SK-MEL-5 (cell line): Measurements from ENCODE around the gene AJAP1. TPM values are rescaled to one million over a fixed set of nuclear protein-coding genes. Genes with fewer than 3 reads are reported as not detected.
A peak's percentile ranks its signal among the peaks of the same experiment; 100 is the strongest.
"Not testable (repeated sequence)": the region's sequence is repeated elsewhere in the genome, so short reads cannot be mapped to it uniquely, and the experiment has no call there.

ENCODE experiments used
- DNase-seq: peaks from one replicate; pipeline ENCODE4 v3.0.0-alpha.2; 2016; ENCODE audit warnings: low read depth, low spot score
- in situ Hi-C: cut with HindIII; loops from 2 replicates; pipeline ENCODE4 v1.10.0; 2016; ENCODE audit warnings: low sequenced_read_pairs, high pct_unique_total_duplicates, low pct_unique_long_range_greater_than_20kb
- total RNA-seq: library from RNA; depleted of rRNA; stranded (reverse); fragments of >200 nt; shearing (Covaris generic); gene quantifications from 2 replicates; pipeline ENCODE4 v1.2.3, GENCODE V29; 2014

The AJAP1 gene
- total RNA-seq, 1 experiment from 2014 or later = not detected

DNA sequence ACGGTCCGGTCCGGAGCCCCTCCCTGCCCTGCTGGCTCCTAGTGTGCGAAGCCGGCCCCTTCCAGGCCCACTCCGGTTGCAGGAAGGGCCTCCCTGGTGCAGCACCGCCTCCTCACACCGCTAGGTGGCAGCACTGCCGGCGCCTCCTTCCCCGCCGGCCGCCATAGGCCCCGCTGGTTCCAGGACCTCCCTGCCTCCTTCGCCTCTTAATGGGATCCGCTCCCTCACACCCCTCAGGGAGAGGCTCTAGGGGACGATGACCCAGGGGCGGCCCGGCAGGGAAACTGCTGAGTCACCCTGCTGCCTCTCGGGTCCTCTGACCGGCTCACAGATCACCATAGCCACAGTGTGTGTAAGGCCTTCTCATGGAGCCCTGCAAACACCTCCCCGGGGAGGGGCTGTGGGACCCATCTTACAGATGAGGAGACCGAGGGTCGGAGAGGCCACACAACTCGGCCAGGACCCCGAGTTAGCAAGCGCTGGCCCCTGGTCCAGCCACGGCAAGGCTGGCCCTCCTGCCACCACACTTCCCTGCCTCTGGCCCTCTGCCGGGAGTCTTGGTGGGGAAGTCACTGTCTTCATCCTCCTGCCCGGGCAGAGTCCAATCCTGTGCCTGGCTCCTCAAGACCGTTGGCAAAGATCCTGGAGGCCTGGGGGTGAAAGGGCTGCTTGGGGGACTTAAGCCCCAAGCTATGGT, 1.6 kb upstream of the AJAP1 start:
- DNase-seq = peak; percentile 48
- in situ Hi-C loops = no loop called here

- DNase-seq = no peak
- in situ Hi-C loops = no loop called here
Observed at GRCh38 chr1:4653328-4653660, 1.1 kb upstream of the AJAP1 start.

DNA sequence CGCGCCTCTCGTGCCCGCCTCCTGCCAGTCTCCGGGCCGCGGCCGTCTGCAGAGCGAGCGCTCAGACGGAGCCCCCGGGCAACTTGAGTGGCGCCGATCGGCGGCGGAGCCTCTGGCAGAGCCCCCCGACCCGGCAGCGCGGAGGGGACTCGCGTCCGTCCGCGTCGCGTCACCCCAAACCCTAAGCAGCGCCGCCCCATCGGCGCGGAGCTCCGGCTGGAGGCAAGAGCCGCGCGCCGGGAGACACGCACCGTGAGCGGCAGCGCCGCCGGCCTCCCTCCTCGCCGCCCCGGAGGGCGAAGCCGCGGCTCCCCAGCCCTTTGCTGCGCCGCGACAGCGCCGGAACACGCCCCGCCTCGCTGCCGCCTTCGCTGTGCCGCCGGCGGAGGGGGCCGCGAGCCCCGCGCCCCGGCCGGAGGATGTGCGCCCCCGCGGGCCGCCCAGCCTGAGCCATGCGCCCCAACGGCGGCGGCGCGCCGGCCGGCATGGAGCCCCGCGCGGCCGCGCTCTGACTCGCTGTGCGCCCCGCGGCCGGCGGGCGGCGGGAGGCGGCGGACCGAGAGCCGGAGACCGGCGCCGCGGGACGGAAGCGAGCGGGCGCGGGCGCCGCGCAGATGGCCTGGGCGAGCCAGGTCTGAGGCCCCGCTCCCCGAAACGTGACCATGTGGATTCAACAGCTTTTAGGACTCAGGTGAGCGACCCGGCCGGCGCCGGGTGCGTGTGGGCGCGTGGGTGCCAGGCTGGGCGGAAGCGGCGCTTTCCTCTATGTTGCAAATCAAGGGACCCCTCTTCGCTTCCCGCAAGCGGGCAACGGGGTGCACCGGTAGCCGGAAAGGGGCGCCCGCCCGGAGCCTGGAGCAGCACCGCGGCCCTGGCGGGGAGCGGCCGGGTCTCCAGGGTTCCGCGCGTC, 610 bp downstream of the AJAP1 start:
- in situ Hi-C loops = no loop called here
- DNase-seq = no peak

- in situ Hi-C loops = no loop called here
- DNase-seq = peak; percentile 55
Observed at GRCh38 chr1:4655674-4656532, 1.5 kb downstream of the AJAP1 start.

- in situ Hi-C loops = no loop called here
- no peak for DNase-seq
Observed at GRCh38 chr1:4656533-4657140, 2.2 kb downstream of the AJAP1 start.

GRCh38 chr1:4657244-4657789, 2.9 kb downstream of the AJAP1 start:
- in situ Hi-C loops = no loop called here
- no peak for DNase-seq

- no peak for DNase-seq
- in situ Hi-C loops = no loop called here
Observed at GRCh38 chr1:4657960-4658541, 3.6 kb downstream of the AJAP1 start.

DNA sequence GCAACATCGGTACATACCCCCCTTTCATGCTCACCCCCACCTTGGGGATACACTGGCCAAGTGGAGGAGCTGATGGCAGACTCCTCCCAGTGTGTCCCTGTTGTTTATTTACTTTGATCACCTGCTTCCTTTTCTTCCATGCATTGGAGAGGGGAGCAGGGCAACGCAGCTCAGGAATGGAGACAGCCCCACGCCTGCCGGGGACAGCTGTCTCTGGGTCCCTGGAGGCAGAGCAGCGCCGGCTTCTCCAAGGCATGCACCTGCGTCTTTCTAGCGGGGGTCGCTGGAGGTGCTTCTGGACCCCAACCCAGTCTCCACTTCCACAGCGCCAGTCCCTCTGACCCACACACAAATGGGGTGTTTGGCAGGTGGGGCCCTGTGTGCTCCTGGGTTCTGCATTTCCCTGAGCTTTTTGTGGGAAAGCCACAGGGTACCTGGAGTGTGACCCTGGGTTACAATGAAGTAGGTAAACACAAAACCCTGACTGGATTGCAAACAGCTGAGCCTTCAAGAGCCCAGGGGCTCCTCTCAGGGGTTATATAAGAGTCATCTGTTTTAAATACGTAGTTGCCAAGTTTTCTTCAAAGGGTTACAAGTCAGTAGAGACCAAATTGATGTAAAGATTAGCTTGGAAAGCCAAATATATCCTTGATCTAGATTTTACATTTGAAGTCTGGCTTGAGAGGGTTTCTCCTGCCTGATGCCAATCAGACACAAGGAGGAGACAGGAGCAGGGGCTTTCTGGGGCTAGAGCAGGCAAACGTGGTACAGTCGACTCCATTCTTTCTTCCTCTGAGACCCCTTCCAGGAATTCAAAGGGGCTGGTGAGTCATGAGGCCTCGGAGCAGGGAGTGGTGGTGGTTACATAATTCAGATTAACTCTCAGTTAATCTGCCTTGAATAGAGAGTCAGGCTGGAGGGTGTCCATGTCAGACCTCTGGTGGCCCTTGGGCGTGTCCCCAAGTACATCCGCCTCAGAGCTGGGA, 4.5 kb downstream of the AJAP1 start:
- DNase-seq = no peak
- in situ Hi-C loops = no loop called here

GRCh38 chr1:4660917-4661594, 6.6 kb downstream of the AJAP1 start:
- DNase-seq = no peak
- in situ Hi-C loops = no loop called here

DNA sequence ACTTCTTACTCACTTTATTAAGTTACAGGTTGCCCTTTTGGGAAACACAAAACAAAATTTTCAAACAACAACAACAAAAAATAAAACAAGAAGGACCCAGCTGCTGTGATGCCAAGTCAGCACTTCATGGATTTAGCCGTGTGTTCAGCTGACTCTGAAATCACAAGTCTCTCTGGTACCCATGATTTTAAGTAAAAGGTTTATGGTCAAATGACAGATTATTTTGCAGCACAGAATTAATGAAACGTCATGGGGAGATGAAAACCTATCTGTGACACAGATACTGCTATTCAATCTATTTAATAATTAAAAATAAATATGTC, 7.1 kb downstream of the AJAP1 start:
- no peak for DNase-seq
- in situ Hi-C loops = no loop called here

GRCh38 chr1:4662168-4662567, 7.8 kb downstream of the AJAP1 start:
- no peak for DNase-seq
- in situ Hi-C loops = no loop called here

DNA sequence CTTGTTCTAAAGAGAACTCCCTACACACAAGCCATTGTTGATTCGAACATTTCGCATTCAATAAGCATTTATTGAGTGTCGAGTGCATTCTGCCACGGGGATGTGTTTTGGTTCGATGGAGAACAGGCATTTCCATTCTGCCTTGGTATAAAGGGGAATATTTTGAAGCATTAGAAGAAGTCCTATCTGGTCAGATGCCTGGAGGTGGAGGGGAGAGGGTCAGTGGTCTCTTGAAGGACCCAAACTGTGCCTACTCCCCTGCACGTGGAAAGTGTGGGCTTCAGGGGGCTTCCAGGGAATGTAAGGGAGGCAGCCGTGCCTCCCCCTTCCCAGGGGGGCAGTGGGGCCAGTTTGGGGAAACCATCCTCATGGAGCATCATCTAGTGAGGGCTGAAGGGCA, 8.3 kb downstream of the AJAP1 start:
- in situ Hi-C loops = no loop called here
- no peak for DNase-seq

DNA sequence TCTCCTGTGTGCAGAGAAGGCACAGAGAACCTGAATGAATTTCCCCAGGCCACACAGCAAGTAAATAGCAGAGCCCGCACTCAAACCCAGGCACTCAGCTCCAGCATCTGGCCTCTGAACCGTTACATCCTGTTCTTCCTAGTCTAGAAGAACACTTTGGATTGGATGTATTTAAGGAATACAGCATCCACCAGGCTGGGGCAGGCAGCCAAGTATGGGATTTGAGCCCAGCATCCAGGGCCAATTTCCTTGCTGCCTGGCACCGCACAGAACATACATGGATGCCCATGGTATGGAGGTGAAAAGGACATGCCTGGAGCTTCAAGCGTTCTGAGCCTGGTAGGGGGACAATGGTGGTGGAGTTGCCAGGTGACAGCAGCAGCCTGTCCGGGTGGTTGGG, 9.7 kb downstream of the AJAP1 start:
- DNase-seq = no peak
- in situ Hi-C loops = no loop called here

GRCh38 chr1:4664606-4665005, 10.2 kb downstream of the AJAP1 start:
- in situ Hi-C loops = no loop called here
- no peak for DNase-seq

DNA sequence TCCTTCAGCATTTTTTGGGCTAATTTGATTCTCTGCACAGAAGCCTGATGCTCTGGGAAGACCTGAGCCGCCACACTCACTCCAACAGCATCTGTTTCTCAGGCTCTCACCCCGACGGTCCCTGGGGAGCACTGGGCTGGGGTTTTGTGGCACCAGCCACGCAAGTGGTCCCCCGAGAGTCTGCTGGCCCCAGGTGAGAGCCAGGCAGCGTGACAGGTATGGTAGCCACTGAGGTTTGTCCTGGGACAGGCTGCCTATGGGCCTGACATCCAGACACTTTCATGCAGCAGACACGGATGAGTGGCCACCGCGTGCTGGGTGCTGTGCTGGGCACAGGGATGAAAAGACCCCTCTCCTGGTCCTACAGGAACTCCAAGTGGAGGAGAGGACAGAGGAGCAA, 11.0 kb downstream of the AJAP1 start:
- in situ Hi-C loops = no loop called here
- no peak for DNase-seq

GRCh38 chr1:4666683-4667082, 12.3 kb downstream of the AJAP1 start:
- DNase-seq, in situ Hi-C loops: not testable (repeated sequence)
